T1000 (cell line): ENCODE results near the gene SLC35F1.
"Not testable (repeated sequence)": the region's sequence is repeated elsewhere in the genome, so short reads cannot be mapped to it uniquely, and the experiment has no call there.

Experiments
- DNase-seq: peaks from one replicate; lab custom pipeline; 2025; ENCODE audit warnings: mixed read lengths; lab: John Stamatoyannopoulos, UW

The SLC35F1 gene

GRCh38 chr6:117927866-117928265, 20.8 kb downstream of the SLC35F1 start:
- DNase-seq = no peak

- no peak for DNase-seq
Measured at GRCh38 chr6:117928833-117929232, 21.8 kb downstream of the SLC35F1 start.

- DNase-seq = no peak
Measured at GRCh38 chr6:117929501-117929900, 22.4 kb downstream of the SLC35F1 start.

GRCh38 chr6:117930645-117931044, 23.6 kb downstream of the SLC35F1 start:
- DNase-seq = no peak

GRCh38 chr6:117932001-117932400, 24.9 kb downstream of the SLC35F1 start:
- DNase-seq = no peak

GRCh38 chr6:117932676-117933075, 25.6 kb downstream of the SLC35F1 start:
- no peak for DNase-seq

GRCh38 chr6:117933471-117933870, 26.4 kb downstream of the SLC35F1 start:
- DNase-seq = no peak

GRCh38 chr6:117938311-117938995, 31.4 kb downstream of the SLC35F1 start:
- DNase-seq = no peak

- DNase-seq = no peak
Measured at GRCh38 chr6:117947234-117947633, 40.2 kb downstream of the SLC35F1 start.

GRCh38 chr6:117951783-117952182, 44.7 kb downstream of the SLC35F1 start:
- DNase-seq = no peak

- DNase-seq = no peak
Measured at GRCh38 chr6:117955684-117956256, 48.7 kb downstream of the SLC35F1 start.

GRCh38 chr6:117956386-117956785, 49.3 kb downstream of the SLC35F1 start:
- no peak for DNase-seq

- no peak for DNase-seq
Measured at GRCh38 chr6:117958536-117958935, 51.5 kb downstream of the SLC35F1 start.

- DNase-seq = no peak
Measured at GRCh38 chr6:117960877-117961276, 53.8 kb downstream of the SLC35F1 start.

GRCh38 chr6:117961301-117961700, 54.2 kb downstream of the SLC35F1 start:
- DNase-seq = no peak

- DNase-seq = not testable (repeated sequence)
Measured at GRCh38 chr6:117965763-117966162, 58.7 kb downstream of the SLC35F1 start.

- no peak for DNase-seq
Measured at GRCh38 chr6:117971637-117972036, 64.6 kb downstream of the SLC35F1 start.

GRCh38 chr6:117974914-117975627, 68.0 kb downstream of the SLC35F1 start:
- no peak for DNase-seq

GRCh38 chr6:117976030-117976651, 69.1 kb downstream of the SLC35F1 start:
- DNase-seq = no peak

- no peak for DNase-seq
Measured at GRCh38 chr6:117985916-117986315, 78.9 kb downstream of the SLC35F1 start.

GRCh38 chr6:117986396-117986795, 79.3 kb downstream of the SLC35F1 start:
- no peak for DNase-seq

GRCh38 chr6:117989086-117989485, 82.0 kb downstream of the SLC35F1 start:
- no peak for DNase-seq

- no peak for DNase-seq
Measured at GRCh38 chr6:117990151-117990550, 83.1 kb downstream of the SLC35F1 start.
